T47D (cell line): Measurements from ENCODE around the gene CENPF.
A peak's percentile ranks its signal among the peaks of the same experiment; 100 is the strongest.
"Not testable (repeated sequence)": the region's sequence is repeated elsewhere in the genome, so short reads cannot be mapped to it uniquely, and the experiment has no call there.

Experiments
- DNase-seq, 2 experiments: peaks; one replicate each; pipeline versions ENCODE4 v3.0.0 to v3.0.0-alpha.2; 2011 to 2012; ENCODE audit warnings: low read depth in 1 of 2, low spot score in 1 of 2
- JUND ChIP-seq: IDR thresholded peaks from 2 replicates; pipeline ENCODE4 v1.6.1; 2012; ENCODE audit warnings: low read depth
- in situ Hi-C: cut with HindIII; loops from 2 replicates; pipeline ENCODE4 v1.10.0; 2016; ENCODE audit warnings: low sequenced_read_pairs, low pct_unique_long_range_greater_than_20kb

Gene CENPF

DNA sequence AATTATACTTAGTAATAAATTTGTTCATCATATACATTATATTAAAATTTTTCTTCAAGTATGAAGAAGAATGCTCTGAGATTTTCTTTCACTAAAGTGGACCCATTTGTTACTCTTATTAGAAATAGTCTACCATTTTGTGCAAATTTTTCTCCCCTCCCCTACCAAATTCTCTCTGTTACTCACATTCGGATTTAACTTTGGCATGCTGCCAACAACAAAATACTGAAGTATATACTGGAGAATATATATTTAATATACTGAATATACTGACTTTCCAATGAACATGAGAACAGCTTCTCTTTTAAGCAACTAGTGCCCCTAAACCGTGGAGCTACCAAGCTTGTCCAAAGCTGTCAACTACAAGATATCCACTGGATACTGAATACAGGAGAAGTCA is 57.2 kb downstream of the CENPF start:
- in situ Hi-C loops = no loop called here
- no peak for TF ChIP-seq JUND
- no peak for DNase-seq

DNA sequence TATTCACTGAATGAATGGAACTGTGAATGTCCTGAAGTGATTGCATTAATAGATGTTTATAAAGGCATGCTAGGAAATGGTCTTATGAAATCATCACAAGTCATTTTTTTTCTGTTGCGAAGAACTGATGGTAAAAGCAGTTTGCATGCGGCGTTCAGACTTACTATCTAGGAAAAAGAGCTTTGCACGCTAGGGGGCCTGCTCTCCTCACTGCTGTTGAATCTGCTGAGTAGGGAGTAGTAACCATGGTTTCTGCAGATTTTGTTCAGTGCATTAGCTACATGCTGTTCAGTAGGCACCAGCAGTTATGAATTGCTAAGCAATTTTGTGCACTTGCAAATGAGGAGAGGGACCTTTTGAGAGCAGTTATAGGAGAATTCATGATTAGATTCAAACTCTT is 57.9 kb downstream of the CENPF start:
- peak in 1 of 2 experiments; percentile 84 for DNase-seq
- no peak for TF ChIP-seq JUND
- in situ Hi-C loops = no loop called here

DNA sequence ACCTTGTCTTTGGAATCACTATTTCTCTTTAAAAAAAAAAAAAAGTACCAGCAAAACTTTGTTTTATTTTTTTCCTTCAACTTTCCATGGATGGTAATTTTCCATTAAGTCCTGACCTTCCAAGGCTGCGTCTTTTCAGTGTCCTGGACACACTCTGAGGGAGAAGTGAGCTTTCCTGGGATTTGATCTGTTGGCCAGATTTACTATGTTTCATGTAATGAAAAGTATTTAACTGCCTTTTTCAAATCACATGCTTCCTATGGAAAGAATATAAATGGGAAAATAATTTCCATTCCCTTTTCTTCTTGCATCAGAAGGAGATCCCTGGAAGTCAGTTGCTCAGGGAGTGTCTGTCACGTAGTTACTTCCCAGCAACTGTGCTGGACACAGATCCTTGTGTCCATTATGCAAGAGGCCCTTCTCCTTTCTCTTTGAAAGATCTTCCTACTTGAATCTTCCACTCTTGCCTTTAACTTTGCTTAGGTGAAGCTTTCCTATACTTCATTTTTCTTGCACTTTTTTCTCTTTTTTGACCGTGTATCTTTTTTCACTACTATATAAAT is 59.3 kb downstream of the CENPF start:
- TF ChIP-seq JUND = no peak
- in situ Hi-C loops = no loop called here

DNA sequence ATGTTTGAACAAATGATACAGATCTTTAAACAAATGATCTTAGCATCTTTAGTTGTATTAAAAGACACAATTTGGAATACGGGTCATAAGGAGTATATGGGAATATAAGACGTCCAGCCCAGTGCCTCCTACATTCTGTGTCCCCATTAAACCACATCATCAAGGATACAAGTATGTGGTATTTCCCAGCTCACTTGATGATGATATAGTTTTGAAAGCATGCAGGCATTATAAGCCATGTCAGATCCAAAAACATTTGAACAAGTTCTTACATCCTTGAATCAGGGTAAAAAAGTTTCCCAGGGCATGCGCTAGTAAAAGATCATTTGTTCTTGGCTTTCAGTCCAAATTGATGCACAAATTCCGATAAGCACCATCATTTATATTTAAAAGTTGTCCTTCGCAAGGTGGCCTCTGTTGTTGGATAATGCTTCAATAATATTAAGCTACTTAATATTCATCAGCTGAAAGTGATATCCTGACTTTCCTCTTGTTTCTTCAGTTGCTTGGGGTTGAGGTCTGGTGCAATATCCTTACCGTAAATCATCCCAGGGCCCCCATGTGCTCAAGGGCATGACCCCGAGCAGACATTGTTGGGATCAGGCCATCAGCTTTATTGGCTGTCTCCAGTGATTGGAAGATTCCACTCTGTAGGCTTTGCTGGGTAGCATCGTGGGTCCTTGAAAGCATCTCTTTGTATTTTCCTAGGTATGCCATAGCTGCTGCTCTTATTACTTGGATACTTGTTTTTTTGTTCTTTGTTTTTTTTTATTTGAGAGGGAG is 61.8 kb downstream of the CENPF start:
- TF ChIP-seq JUND = no peak
- in situ Hi-C loops = no loop called here
- DNase-seq = no peak

More for the DNA sequence above, 59.3 kb downstream of the CENPF start:
- no peak for DNase-seq

DNA sequence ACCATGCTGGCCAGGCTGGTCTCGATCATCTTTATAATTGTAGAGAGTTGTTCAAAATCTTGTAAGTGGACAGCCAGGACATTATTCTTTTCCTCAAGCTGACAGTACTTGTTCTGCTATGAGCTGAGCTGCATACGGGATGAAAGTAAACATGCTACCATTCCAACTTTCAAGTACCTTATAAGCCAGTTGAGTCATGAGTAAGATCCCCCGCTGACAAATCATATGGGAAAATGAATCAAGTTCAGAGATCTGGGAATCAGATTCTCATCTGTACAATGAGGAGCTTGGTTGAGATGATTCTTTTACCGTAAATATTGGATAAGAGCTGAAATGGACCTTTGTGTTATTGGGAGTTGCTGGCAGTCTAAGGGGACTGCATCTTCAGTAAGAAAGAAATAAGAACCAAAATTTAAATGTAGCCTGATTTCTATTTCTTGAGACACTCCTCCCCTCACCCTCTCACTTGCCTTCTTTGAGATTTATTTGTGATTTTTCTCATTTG is 62.7 kb downstream of the CENPF start:
- TF ChIP-seq JUND = no peak
- in situ Hi-C loops = no loop called here
- DNase-seq = no peak

DNA sequence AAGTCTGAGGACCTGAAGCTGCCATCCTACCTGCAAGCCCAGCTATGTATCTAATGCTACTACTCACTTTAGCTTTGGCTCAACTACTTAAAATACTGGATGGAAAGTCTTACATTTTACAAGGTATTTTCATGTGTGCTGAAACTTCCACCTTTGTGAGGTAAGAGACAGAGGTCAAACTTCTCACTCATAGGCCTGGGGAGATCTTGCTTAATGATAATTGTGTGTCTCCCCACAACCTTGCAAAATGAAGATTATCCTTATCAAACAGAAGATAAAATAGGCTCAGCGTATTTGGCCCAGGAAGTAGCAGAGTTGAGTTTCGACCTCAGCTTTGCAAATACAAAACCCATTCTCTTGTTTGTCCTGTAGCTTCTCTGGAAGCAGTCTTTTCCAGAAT is 63.7 kb downstream of the CENPF start:
- no peak for DNase-seq
- in situ Hi-C loops = no loop called here
- TF ChIP-seq JUND = no peak

DNA sequence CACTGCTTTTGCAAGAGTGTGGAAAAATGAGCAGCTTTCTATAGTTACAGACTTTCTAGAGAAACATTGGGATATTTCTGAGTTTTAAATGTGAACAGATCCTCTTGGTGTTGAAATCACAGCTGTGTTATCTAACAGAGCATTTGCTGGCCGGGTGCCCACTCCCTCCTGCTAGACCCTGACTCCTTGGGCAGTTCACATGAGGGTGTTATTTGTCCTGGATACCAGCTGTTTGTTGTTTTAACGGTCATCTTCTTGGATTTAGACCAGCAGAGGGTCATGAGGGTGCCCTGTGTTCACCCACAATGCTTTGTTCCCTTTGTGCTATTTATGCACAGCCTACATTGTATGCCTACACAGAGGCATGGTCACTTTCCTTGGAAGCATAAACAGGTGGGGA is 67.1 kb downstream of the CENPF start:
- in situ Hi-C loops = no loop called here
- no peak for DNase-seq
- TF ChIP-seq JUND = no peak

DNA sequence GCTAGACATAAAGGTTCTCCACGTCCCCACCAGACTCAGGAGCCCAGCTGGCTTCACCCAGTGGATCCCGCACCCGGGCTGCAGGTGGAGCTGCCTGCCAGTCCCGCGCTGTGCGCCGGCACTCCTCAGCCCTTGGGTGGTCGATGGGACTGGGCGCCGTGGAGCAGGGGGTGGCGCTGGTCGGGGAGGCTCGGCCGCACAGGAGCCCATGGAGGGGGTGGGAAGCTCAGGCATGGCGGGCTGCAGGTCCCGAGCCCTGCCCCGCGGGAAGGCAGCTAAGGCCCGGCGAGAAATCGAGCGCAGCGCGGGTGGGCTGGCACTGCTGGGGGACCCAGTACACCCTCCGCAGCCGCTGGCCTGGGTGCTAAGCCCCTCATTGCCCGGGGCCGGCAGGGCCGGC is 70.0 kb downstream of the CENPF start:
- DNase-seq, in situ Hi-C loops: not testable (repeated sequence)

DNA sequence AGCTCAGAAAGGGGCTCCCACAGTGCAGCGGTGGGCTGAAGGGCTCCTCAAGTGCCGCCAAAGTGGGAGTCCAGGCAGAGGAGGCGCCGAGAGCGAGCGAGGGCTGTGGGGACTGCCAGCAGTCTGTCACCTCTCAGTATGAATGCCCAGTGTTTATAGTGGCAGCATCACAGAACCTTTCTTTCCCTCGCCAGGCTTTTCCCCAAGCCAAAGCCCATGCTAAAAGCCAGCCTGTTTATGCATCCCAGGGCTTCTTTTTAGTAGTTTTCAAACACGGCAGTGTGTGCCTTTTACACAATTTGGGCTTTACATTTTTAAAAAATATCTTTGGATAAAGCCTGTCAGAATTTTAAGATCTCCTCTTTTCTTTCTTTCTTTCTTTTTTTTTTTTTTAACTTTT is 70.6 kb downstream of the CENPF start:
- TF ChIP-seq JUND = no peak
- in situ Hi-C loops = no loop called here
- no peak for DNase-seq

DNA sequence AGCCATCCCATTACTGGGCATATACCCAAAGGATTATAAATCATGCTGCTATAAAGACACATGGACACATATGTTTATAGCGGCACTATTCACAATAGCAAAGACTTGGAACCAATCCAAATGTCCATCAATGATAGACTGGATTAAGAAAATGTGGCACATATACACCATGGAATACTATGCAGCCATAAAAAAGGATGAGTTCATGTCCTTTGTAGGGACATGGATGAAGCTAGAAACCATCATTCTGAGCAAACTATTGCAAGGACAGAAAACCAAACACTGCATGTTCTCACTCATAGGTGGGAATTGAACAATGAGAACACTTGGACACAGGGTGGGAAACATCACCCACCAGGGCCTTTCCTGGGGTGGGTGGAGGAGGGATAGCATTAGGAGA is 72.5 kb downstream of the CENPF start:
- in situ Hi-C loops, DNase-seq: not testable (repeated sequence)

DNA sequence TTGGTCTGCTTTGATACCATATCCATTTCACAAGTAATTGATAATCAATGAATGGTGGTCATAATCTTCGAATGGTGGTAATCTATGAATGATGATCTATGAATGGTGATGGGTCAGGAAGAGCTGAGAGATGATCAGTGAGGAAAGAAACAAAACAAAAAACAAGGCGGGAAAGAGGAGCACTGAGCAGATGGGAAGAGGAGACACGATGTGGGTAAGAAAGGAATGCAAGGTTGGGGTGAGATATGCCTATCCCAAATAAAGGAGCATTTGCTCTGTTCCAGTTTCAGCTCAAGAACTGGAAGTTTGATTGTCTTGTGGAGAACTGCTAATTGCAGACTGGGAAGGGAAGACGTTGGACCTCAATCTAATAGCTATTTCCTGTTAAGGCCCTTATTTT is 73.8 kb downstream of the CENPF start:
- DNase-seq = no peak
- in situ Hi-C loops = no loop called here
- no peak for TF ChIP-seq JUND

DNA sequence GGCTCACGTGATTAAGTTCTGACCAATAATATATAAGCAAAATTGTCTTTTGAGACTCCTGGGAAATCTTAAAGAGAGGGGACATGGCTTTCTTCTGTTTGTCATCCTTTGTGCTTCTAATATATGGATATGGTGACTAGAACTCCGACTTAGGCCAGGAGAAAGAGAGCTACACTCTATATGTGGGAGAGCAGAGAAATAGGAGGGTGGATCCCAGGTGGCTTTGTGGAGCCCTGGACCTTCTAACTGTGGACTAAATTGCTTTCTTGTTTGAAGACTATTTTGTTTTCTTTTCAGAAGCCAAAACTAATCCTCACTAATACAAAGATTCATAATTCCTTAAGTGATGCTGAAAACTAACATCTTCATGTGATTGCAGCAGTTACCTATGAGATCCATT is 75.0 kb downstream of the CENPF start:
- in situ Hi-C loops = no loop called here
- no peak for TF ChIP-seq JUND

DNA sequence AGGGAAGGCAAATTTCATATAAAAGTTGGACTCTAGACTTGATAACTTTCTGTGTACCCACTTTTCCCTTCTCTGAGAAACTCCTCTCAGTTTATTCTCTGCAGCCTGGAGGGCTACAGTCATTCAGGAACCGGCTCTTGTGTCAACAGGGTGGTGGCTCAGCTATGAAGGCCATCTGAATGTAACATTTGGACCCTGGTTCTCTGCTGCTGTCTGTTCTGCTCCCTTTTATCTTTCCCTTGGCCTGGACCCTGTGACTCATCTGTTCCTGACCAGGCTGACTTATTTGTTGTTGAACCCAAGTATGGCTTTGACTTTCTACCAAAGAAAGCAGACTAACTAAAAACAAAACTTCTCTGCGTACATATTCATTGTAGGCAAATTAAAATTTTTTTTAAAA is 75.4 kb downstream of the CENPF start:
- no peak for TF ChIP-seq JUND
- in situ Hi-C loops = no loop called here
- DNase-seq = peak in 1 of 2 experiments; percentile 65

More for the DNA sequence above, 75.0 kb downstream of the CENPF start:
- no peak for DNase-seq
